KBM-7 (cell line): ENCODE data around the gene FSTL5.

Experiments used
- DNase-seq: peaks from one replicate; pipeline ENCODE4 v3.0.0-alpha.2; 2015
- in situ Hi-C: fragments of 300-500 bp; cut with MboI; formaldehyde crosslinking; loops from 2 replicates; pipeline ENCODE4 v1.14.3; 2020; ENCODE audit warnings: low sequenced_read_pairs, low pct_unique_long_range_greater_than_20kb, mixed read lengths

FSTL5 gene

GRCh38 chr4:161653697-161654096 lies 510.1 kb downstream of the FSTL5 start:
- DNase-seq: no peak
- in situ Hi-C loops: no loop called here

GRCh38 chr4:161651586-161651985 lies 512.2 kb downstream of the FSTL5 start:
- no peak for DNase-seq
- in situ Hi-C loops: no loop called here

GRCh38 chr4:161650812-161651211 lies 513.0 kb downstream of the FSTL5 start:
- in situ Hi-C loops: no loop called here
- DNase-seq: peak; percentile 96

- no peak for DNase-seq
- in situ Hi-C loops: no loop called here
These were observed 516.0 kb downstream of the FSTL5 start for GRCh38 chr4:161647757-161648156.

- peak; percentile 13 for DNase-seq
- in situ Hi-C loops: no loop called here
These were observed 521.1 kb downstream of the FSTL5 start for GRCh38 chr4:161642708-161643107.

GRCh38 chr4:161629694-161630441 lies 533.9 kb downstream of the FSTL5 start:
- in situ Hi-C loops: no loop called here
- no peak for DNase-seq

GRCh38 chr4:161604516-161605300 lies 559.1 kb downstream of the FSTL5 start:
- in situ Hi-C loops: no loop called here
- peak; percentile 61 for DNase-seq

- in situ Hi-C loops: no loop called here
- no peak for DNase-seq
These were observed 562.8 kb downstream of the FSTL5 start for GRCh38 chr4:161601011-161601410.

GRCh38 chr4:161595230-161595771 lies 568.5 kb downstream of the FSTL5 start:
- DNase-seq: no peak
- in situ Hi-C loops: no loop called here

GRCh38 chr4:161585011-161585410 lies 578.8 kb downstream of the FSTL5 start:
- no peak for DNase-seq
- in situ Hi-C loops: no loop called here

GRCh38 chr4:161583549-161583948 lies 580.3 kb downstream of the FSTL5 start:
- in situ Hi-C loops: no loop called here
- DNase-seq: no peak

GRCh38 chr4:161581262-161582230 lies 582.3 kb downstream of the FSTL5 start:
- peak; percentile 68 for DNase-seq

GRCh38 chr4:161577579-161578301 lies 586.1 kb downstream of the FSTL5 start:
- DNase-seq: no peak
- in situ Hi-C loops: no loop called here

More at GRCh38 chr4:161581262-161582230, 582.3 kb downstream of the FSTL5 start:
- in situ Hi-C loops: no loop called here

GRCh38 chr4:161573836-161574235 lies 590.0 kb downstream of the FSTL5 start:
- in situ Hi-C loops: no loop called here
- peak; percentile 21 for DNase-seq

GRCh38 chr4:161564230-161564834 lies 599.5 kb downstream of the FSTL5 start:
- in situ Hi-C loops: no loop called here
- no peak for DNase-seq

- in situ Hi-C loops: no loop called here
- DNase-seq: peak; percentile 21
These were observed 607.8 kb downstream of the FSTL5 start for GRCh38 chr4:161555689-161556660.

- in situ Hi-C loops: no loop called here
- peak; percentile 37 for DNase-seq
These were observed 609.3 kb downstream of the FSTL5 start for GRCh38 chr4:161554372-161554990.
